OCI-LY7 (cell line): ENCODE results near the gene ANKFN1.

Experiments used
- EZH2phosphoT487 ChIP-seq: fragments of 200-600 bp; sonication (generic); IDR thresholded peaks from 2 replicates; pipeline ENCODE4 v1.6.1; 2018; ENCODE audit warnings: low read depth, borderline replicate concordance, mild to moderate bottlenecking, mixed run types, antibody characterized with exemption, low read length, moderate library complexity, mixed read lengths
- TF ChIP-seq, protein P1 (sequence below): fragments of 200-600 bp; sonication (generic); conservative IDR thresholded peaks from 2 replicates; pipeline ENCODE4 v1.5.1; 2014; ENCODE audit warnings: mild to moderate bottlenecking, antibody characterized with exemption, low read length, moderate library complexity, mixed read lengths

- TF ChIP-seq, protein P1, sequence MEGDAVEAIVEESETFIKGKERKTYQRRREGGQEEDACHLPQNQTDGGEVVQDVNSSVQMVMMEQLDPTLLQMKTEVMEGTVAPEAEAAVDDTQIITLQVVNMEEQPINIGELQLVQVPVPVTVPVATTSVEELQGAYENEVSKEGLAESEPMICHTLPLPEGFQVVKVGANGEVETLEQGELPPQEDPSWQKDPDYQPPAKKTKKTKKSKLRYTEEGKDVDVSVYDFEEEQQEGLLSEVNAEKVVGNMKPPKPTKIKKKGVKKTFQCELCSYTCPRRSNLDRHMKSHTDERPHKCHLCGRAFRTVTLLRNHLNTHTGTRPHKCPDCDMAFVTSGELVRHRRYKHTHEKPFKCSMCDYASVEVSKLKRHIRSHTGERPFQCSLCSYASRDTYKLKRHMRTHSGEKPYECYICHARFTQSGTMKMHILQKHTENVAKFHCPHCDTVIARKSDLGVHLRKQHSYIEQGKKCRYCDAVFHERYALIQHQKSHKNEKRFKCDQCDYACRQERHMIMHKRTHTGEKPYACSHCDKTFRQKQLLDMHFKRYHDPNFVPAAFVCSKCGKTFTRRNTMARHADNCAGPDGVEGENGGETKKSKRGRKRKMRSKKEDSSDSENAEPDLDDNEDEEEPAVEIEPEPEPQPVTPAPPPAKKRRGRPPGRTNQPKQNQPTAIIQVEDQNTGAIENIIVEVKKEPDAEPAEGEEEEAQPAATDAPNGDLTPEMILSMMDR = no peak
- TF ChIP-seq EZH2phosphoT487 = no peak
Measured at GRCh38 chr17:56322991-56323390, 169.7 kb downstream of the ANKFN1 start.
